Stomach (tissue), 9 donors: ENCODE results near the gene TMEM87B. TPM values are rescaled to one million over a fixed set of nuclear protein-coding genes. Genes with fewer than 3 reads are reported as not detected.
"Not testable (repeated sequence)": the region's sequence is repeated elsewhere in the genome, so short reads cannot be mapped to it uniquely, and the experiment has no call there.

ENCODE experiments used
- DNase-seq, 2 donors: peaks; one replicate each; pipeline versions ENCODE4 v3.0.0 to v3.0.0-alpha.2; 2013 to 2019
- H3K27ac ChIP-seq, 5 donors: fragments of 200-600 bp in 4 of 5; sonication (generic) in 4 of 5; one replicate each; pipeline ENCODE4 v1.5.1; 2013 to 2019; ENCODE audit warnings: mild to moderate bottlenecking in 1 of 5, moderate library complexity in 1 of 5
- H3K27me3 ChIP-seq, 3 donors: fragments of 200-600 bp; sonication (generic); one replicate each; pipeline ENCODE4 v1.5.1; 2017 to 2019; ENCODE audit warnings: mixed run types in 1 of 3
- H3K36me3 ChIP-seq, 4 donors: fragments of 200-600 bp; sonication (generic); 1 replicate in 3 of 4; 2 replicates in 1 of 4; pipeline ENCODE4 v1.5.1; 2016 to 2019
- H3K4me1 ChIP-seq, 4 donors: fragments of 200-600 bp; sonication (generic); one replicate each; pipeline ENCODE4 v1.5.1; 2016 to 2019
- H3K4me3 ChIP-seq, 4 donors: fragments of 200-600 bp; sonication (generic) in 3 of 4; one replicate each; pipeline ENCODE4 v1.5.1; 2016 to 2019; ENCODE audit warnings: mild to moderate bottlenecking in 1 of 4
- H3K9me3 ChIP-seq, 4 donors: fragments of 200-600 bp; sonication (generic); one replicate each; pipeline ENCODE4 v1.5.1; 2016 to 2019
- EP300 ChIP-seq: sonication (generic); formaldehyde crosslinking; IDR thresholded peaks from one replicate; pipeline ENCODE4 v1.6.1; 2017; ENCODE audit warnings: antibody characterized with exemption
- POLR2A ChIP-seq, 4 donors: fragments of 450-650 bp; IDR thresholded peaks; one replicate each; pipeline ENCODE4 v1.6.1; 2016; ENCODE audit warnings: antibody characterized with exemption in 4 of 4, control low read depth in 2 of 4, mild to moderate bottlenecking in 1 of 4, moderate library complexity in 1 of 4
- POLR2AphosphoS5 ChIP-seq, 3 donors: sonication (generic); formaldehyde crosslinking; IDR thresholded peaks; one replicate each; pipeline ENCODE4 v1.6.1; 2016; ENCODE audit warnings: antibody characterized with exemption in 3 of 3
- WGBS, 5 donors: extraction: QIAGEN DNeasy Blood & Tissue Kit in 3 of 5; methylation state at CpG; one replicate each; pipeline versions ENCODE4 v1.1.5 to v1.1.7; 2013 to 2018; 5-methylcytosine and 5-hydroxymethylcytosine counted together
- intact Hi-C: fragments of 100-400 bp; cut with DNase I; formaldehyde crosslinking; loops from one replicate; pipeline ENCODE4 v1.15.1; 2023; ENCODE audit warnings: low total_unique reads
- polyA plus RNA-seq, 3 donors: library from polyadenylated mRNA; stranded (reverse); fragments of 200-250 nt; gene quantifications; one replicate each; pipeline ENCODE4 v1.2.3, GENCODE V29; 2013
- total RNA-seq, 5 donors: library from RNA; depleted of rRNA; stranded (reverse); fragments of >200 nt; gene quantifications; one replicate each; pipeline versions ENCODE4 v1.1.0 to v1.2.3, GENCODE V29; 2014 to 2016
- TF ChIP-seq, protein P1 (sequence below), 7 experiments: fragments of 450-650 bp in 4 of 7; fragments of 200-600 bp in 3 of 7; sonication (generic) in 3 of 7; IDR thresholded peaks; one replicate each; pipeline ENCODE4 v1.5.1; 2016 to 2019; ENCODE audit warnings: antibody characterized with exemption in 7 of 7, control low read depth in 2 of 7, mild to moderate bottlenecking in 1 of 7
- donor health status: healthy with polysubstance abuse.
- donor health status: Bipolar disorder and iron deficiency.
- donor health status: healthy.

TMEM87B gene
- total and polyA plus RNA-seq, 8 donors: 3.7 to 62.2 (median 16.1) TPM

- WGBS, 5 donors: 87 to 100% (median 96%) methylated on average over 1 of the region's 1 CpG
- TF ChIP-seq POLR2A (IDR thresholded peaks at IDR 0.05) (no peak), POLR2AphosphoS5 (IDR thresholded peaks at IDR 0.05) (no peak), EP300 (no peak)
- TF ChIP-seq, protein P1, sequence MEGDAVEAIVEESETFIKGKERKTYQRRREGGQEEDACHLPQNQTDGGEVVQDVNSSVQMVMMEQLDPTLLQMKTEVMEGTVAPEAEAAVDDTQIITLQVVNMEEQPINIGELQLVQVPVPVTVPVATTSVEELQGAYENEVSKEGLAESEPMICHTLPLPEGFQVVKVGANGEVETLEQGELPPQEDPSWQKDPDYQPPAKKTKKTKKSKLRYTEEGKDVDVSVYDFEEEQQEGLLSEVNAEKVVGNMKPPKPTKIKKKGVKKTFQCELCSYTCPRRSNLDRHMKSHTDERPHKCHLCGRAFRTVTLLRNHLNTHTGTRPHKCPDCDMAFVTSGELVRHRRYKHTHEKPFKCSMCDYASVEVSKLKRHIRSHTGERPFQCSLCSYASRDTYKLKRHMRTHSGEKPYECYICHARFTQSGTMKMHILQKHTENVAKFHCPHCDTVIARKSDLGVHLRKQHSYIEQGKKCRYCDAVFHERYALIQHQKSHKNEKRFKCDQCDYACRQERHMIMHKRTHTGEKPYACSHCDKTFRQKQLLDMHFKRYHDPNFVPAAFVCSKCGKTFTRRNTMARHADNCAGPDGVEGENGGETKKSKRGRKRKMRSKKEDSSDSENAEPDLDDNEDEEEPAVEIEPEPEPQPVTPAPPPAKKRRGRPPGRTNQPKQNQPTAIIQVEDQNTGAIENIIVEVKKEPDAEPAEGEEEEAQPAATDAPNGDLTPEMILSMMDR (IDR thresholded peaks at IDR 0.05): no peak
These were observed 53.2 kb downstream of the TMEM87B start for GRCh38 chr2:112108178-112108832.

GRCh38 chr2:112109278-112109677 is 54.2 kb downstream of the TMEM87B start:
- TF ChIP-seq EP300: no peak
- TF ChIP-seq, protein P1 (IDR thresholded peaks at IDR 0.05): no peak
- no peak for TF ChIP-seq POLR2A (IDR thresholded peaks at IDR 0.05)
- TF ChIP-seq POLR2AphosphoS5 (IDR thresholded peaks at IDR 0.05): no peak
- Histone ChIP-seq H3K27ac (no peak overlapping the region), H3K4me3 (no peak overlapping the region), H3K27me3 (no peaks in the 10 kb centered on the region), H3K9me3 (peaks cover 0 to 22% (median 8%) of the 10 kb centered on the region in 4 donors), H3K4me1 (no peaks in the 10 kb centered on the region), H3K36me3 (peaks cover 14 to 92% (median 90%) of the 10 kb centered on the region in 4 donors)
- intact Hi-C loops: no loop called here
- DNase-seq: no peak

More at GRCh38 chr2:112108178-112108832, 53.2 kb downstream of the TMEM87B start:
- H3K27ac ChIP-seq: no peak overlapping the region
- peaks cover 14 to 100% (median 98%) of the 10 kb centered on the region in 4 donors for H3K36me3 ChIP-seq
- no peaks in the 10 kb centered on the region for H3K4me1 ChIP-seq
- intact Hi-C loops: no loop called here
- DNase-seq: no peak
- H3K4me3 ChIP-seq: no peak overlapping the region
- no peaks in the 10 kb centered on the region for H3K27me3 ChIP-seq
- H3K9me3 ChIP-seq: peaks cover 0 to 22% (median 8%) of the 10 kb centered on the region in 4 donors

GRCh38 chr2:112110966-112111365 is 55.9 kb downstream of the TMEM87B start:
- TF ChIP-seq, protein P1 (IDR thresholded peaks at IDR 0.05): no peak
- no peak for TF ChIP-seq POLR2A (IDR thresholded peaks at IDR 0.05)
- TF ChIP-seq POLR2AphosphoS5 (IDR thresholded peaks at IDR 0.05): no peak
- TF ChIP-seq EP300: no peak
- peaks cover 0 to 22% (median 8%) of the 10 kb centered on the region in 4 donors for H3K9me3 ChIP-seq
- H3K4me3 ChIP-seq: no peak overlapping the region
- no peaks in the 10 kb centered on the region for H3K27me3 ChIP-seq
- no peak for DNase-seq
- WGBS, 5 donors: 95 to 100% (median 96%) methylated on average over 1 of the region's 1 CpG
- H3K36me3 ChIP-seq: peaks cover 16 to 82% (median 79%) of the 10 kb centered on the region in 4 donors
- H3K4me1 ChIP-seq: no peaks in the 10 kb centered on the region
- H3K27ac ChIP-seq: no peak overlapping the region
- intact Hi-C loops: no loop called here

GRCh38 chr2:112113354-112113753 is 58.3 kb downstream of the TMEM87B start:
- peaks cover 30 to 81% (median 80%) of the 10 kb centered on the region in 4 donors for H3K36me3 ChIP-seq
- H3K27ac ChIP-seq, DNase-seq, intact Hi-C loops, H3K4me3 ChIP-seq, H3K27me3 ChIP-seq, H3K4me1 ChIP-seq: not testable (repeated sequence)
- H3K9me3 ChIP-seq: peaks cover 0 to 17% (median 7%) of the 10 kb centered on the region in 4 donors
- 94 to 98% (median 96%) methylated on average over 4 of the region's 4 CpGs for WGBS, 5 donors

GRCh38 chr2:112118148-112118547 is 63.1 kb downstream of the TMEM87B start:
- H3K27ac ChIP-seq: no peak overlapping the region
- peaks cover 20 to 46% (median 41%) of the 10 kb centered on the region in 4 donors for H3K36me3 ChIP-seq
- H3K27me3 ChIP-seq: no peaks in the 10 kb centered on the region
- WGBS, 5 donors: 84 to 92% (median 87%) methylated on average over 4 of the region's 4 CpGs
- no peaks in the 10 kb centered on the region for H3K4me1 ChIP-seq
- no peak overlapping the region for H3K4me3 ChIP-seq
- DNase-seq: no peak
- no peaks in the 10 kb centered on the region for H3K9me3 ChIP-seq
- intact Hi-C loops: no loop called here
- TF ChIP-seq POLR2AphosphoS5 (IDR thresholded peaks at IDR 0.05) (no peak), EP300 (no peak), POLR2A (IDR thresholded peaks at IDR 0.05) (no peak)
- TF ChIP-seq, protein P1 (IDR thresholded peaks at IDR 0.05): no peak
